ENCODE data around the gene MEMO1. TPM values are rescaled to one million over a fixed set of nuclear protein-coding genes. Genes with fewer than 3 reads are reported as not detected.

Gene MEMO1
- total RNA-seq, 1 donor from 2014 or later = 52.7 TPM

DNA sequence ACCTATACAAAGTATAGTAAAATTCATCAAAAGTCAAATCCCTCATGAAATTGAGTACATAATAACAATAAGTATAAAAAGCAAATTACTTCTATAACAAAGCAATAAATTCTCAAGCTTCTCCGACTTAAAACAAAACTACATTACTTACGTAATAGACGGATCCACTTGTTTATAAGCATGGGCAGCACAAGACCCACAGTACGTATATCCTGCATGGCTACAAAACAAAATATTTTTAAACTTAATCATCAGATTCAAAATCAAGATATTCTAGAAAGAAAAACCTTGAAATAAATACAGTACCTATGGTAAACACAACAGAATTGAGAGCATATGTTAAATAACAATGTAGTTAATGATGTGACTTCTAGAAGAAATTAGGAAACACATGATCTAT lies 78.9 kb downstream of the MEMO1 start:
- Mint-ChIP-seq H3K27me3 (ENCODE audit: low read depth) (no peaks in the 10 kb centered on the region), H3K27ac (no peak overlapping the region), H3K4me1 (peaks cover 2% of the 10 kb centered on the region), H3K36me3 (peaks cover 12% of the 10 kb centered on the region), H3K4me3 (no peak overlapping the region), H3K9me3 (peaks cover 8% of the 10 kb centered on the region)
- DNase-seq (ENCODE audit: low spot score in 2 of 2, unreplicated experiment in 2 of 2) = no peak
- no peak for TF ChIP-seq CTCF (IDR thresholded peaks at IDR 0.05; ENCODE audit: unreplicated experiment)

DNA sequence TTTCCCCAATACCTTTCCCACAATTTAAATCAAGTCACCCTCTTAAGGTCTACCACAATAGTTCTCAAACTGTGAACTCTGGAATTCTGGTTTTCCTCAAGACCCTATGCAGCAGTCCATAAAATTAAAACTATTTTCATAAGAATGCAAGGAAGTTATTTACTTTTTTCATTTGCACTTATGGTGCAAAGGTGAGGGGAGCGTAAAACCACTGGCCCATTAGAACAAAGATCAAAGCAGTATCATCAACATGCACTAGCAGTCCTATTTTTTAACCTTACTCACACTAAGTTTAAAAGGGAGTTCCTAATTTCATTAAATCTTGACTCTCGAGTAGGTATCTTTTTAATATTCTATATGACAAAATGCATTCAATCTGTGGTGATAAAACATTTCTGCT lies 85.3 kb downstream of the MEMO1 start:
- no peak overlapping the region for H3K27ac Mint-ChIP-seq
- no peaks in the 10 kb centered on the region for H3K27me3 Mint-ChIP-seq (ENCODE audit: low read depth)
- no peak overlapping the region for H3K4me3 Mint-ChIP-seq
- peaks cover 8% of the 10 kb centered on the region for H3K9me3 Mint-ChIP-seq
- H3K36me3 Mint-ChIP-seq = peaks cover 15% of the 10 kb centered on the region
- H3K4me1 Mint-ChIP-seq = peaks cover 4% of the 10 kb centered on the region
- TF ChIP-seq CTCF (IDR thresholded peaks at IDR 0.05; ENCODE audit: unreplicated experiment) = no peak
- DNase-seq (ENCODE audit: low spot score in 2 of 2, unreplicated experiment in 2 of 2) = no peak

DNA sequence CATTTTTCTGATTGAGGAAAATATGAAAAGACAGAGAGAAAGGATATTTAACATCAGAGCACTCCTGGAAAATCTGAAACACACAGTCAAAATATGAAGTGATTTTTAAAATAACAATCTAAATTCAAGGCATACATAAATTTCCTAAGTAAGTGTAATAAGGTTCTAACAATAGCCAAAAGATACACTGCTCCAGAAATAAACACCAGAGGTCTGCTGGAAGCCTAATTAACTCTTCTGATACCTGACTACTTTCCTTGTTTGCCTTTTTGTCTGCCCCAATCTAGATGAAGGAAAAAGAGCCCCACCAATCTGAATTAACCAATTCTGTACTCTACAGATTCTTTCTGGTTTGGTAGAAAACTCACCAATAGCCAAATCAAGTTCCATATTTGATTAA lies 87.1 kb downstream of the MEMO1 start:
- Mint-ChIP-seq H3K27ac (no peak overlapping the region), H3K4me1 (peaks cover 2% of the 10 kb centered on the region), H3K36me3 (peaks cover 20% of the 10 kb centered on the region), H3K27me3 (ENCODE audit: low read depth) (no peaks in the 10 kb centered on the region), H3K9me3 (peaks cover 4% of the 10 kb centered on the region), H3K4me3 (no peak overlapping the region)
- TF ChIP-seq CTCF (IDR thresholded peaks at IDR 0.05; ENCODE audit: unreplicated experiment) = no peak
- no peak for DNase-seq (ENCODE audit: low spot score in 2 of 2, unreplicated experiment in 2 of 2)

GRCh38 chr2:31922542-31923408 lies 88.0 kb downstream of the MEMO1 start:
- no peak overlapping the region for H3K27ac Mint-ChIP-seq
- TF ChIP-seq CTCF (IDR thresholded peaks at IDR 0.05; ENCODE audit: unreplicated experiment) = no peak

DNA sequence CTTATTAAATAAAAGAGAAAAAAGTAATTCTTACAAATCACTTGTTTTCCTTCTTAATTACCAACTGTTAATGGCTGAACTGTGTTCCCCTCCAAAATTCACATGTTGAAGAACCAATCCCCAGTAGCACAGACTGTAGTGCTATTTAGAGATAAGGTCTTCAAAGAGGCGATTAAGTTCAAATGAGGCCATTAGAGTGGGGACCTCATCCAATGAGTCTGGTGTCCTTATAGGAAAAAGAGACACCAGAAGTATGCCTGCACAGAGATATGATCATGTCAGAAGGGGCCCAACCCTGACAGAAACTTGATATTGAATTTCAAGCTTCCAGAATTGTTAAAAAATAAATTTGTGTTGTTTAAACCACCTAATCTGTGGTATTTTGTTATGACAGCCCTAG lies 89.8 kb downstream of the MEMO1 start:
- no peak for DNase-seq (ENCODE audit: low spot score in 2 of 2, unreplicated experiment in 2 of 2)
- no peaks in the 10 kb centered on the region for H3K27me3 Mint-ChIP-seq (ENCODE audit: low read depth)
- no peak overlapping the region for H3K27ac Mint-ChIP-seq
- H3K36me3 Mint-ChIP-seq = peaks cover 15% of the 10 kb centered on the region
- peaks cover 2% of the 10 kb centered on the region for H3K4me1 Mint-ChIP-seq
- no peak for TF ChIP-seq CTCF (IDR thresholded peaks at IDR 0.05; ENCODE audit: unreplicated experiment)
- H3K9me3 Mint-ChIP-seq = no peaks in the 10 kb centered on the region
- no peak overlapping the region for H3K4me3 Mint-ChIP-seq

More at GRCh38 chr2:31922542-31923408, 88.0 kb downstream of the MEMO1 start:
- no peak overlapping the region for H3K4me3 Mint-ChIP-seq
- no peaks in the 10 kb centered on the region for H3K27me3 Mint-ChIP-seq (ENCODE audit: low read depth)
- H3K9me3 Mint-ChIP-seq = peaks cover 4% of the 10 kb centered on the region
- DNase-seq (ENCODE audit: low spot score in 2 of 2, unreplicated experiment in 2 of 2) = no peak
- peaks cover 2% of the 10 kb centered on the region for H3K4me1 Mint-ChIP-seq
- peaks cover 20% of the 10 kb centered on the region for H3K36me3 Mint-ChIP-seq
